Left ventricle myocardium inferior (tissue), 1 donor: Measurements from ENCODE around the gene NUS1. TPM values are rescaled to one million over a fixed set of nuclear protein-coding genes. Genes with fewer than 3 reads are reported as not detected.
"Not testable (repeated sequence)": the region's sequence is repeated elsewhere in the genome, so short reads cannot be mapped to it uniquely, and the experiment has no call there.

Experiments
- DNase-seq: peaks from one replicate; pipeline ENCODE4 v3.0.0-alpha.2; 2020
- H3K27ac ChIP-seq: fragments of 200-600 bp; replicated peaks from 2 replicates; pipeline ENCODE4 v1.8.0; 2021
- H3K27me3 ChIP-seq: fragments of 200-600 bp; 2 replicates; pipeline ENCODE4 v1.8.0; 2021; ENCODE audit warnings: low read depth
- H3K36me3 ChIP-seq: fragments of 200-600 bp; 2 replicates; pipeline ENCODE4 v1.8.0; 2021
- H3K4me1 ChIP-seq: fragments of 200-600 bp; 2 replicates; pipeline ENCODE4 v1.8.0; 2021
- H3K4me3 ChIP-seq: fragments of 200-600 bp; 2 replicates; pipeline ENCODE4 v1.8.0; 2021; ENCODE audit warnings: mild to moderate bottlenecking, moderate library complexity
- H3K9me3 ChIP-seq: fragments of 200-600 bp; replicated peaks from 2 replicates; pipeline ENCODE4 v1.8.0; 2021
- intact Hi-C: fragments of 100-400 bp; cut with micrococcal nuclease; formaldehyde crosslinking; loops from one replicate; pipeline ENCODE4 v1.11.0; 2022
- total RNA-seq: library from RNA; stranded (reverse); fragmentation: NEBNext Ultra II Directional; extraction: Animal tissue kit (Norgen Biotek cat#: 25700); gene quantifications from one replicate; pipeline ENCODE4 v1.2.1, GENCODE V29; 2021
- TF ChIP-seq, protein P1 (sequence below): fragments of 200-600 bp; IDR thresholded peaks from 2 replicates; pipeline ENCODE4 v1.8.0; 2021; ENCODE audit warnings: antibody characterized with exemption, mild to moderate bottlenecking, borderline replicate concordance
- donor health status: DM: no; HTN: yes; CAD: no; lungs with severe emphysema.

The NUS1 gene
- total RNA-seq, 1 donor from 2014 or later, result 14.5 TPM

DNA sequence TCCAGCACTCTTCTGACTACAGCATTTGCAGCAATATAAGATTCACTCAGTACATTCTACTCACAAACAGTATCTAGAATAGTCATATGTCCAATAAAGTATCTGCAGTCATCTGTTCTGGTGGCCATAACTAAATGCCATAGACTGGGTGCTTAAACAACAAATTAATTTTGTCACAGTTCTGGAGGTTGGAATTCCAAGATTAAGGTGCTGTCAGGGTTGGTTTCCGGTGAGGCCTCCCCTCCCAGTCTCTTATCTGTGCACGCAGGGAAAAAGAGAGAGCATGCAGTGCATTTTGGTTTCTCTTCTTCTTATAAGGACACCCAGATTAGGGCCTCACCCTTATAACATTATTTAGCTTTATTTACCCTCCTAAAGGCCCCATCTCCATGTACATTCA is 21.3 kb upstream of the NUS1 start:
- DNase-seq, result no peak
- TF ChIP-seq, protein P1, sequence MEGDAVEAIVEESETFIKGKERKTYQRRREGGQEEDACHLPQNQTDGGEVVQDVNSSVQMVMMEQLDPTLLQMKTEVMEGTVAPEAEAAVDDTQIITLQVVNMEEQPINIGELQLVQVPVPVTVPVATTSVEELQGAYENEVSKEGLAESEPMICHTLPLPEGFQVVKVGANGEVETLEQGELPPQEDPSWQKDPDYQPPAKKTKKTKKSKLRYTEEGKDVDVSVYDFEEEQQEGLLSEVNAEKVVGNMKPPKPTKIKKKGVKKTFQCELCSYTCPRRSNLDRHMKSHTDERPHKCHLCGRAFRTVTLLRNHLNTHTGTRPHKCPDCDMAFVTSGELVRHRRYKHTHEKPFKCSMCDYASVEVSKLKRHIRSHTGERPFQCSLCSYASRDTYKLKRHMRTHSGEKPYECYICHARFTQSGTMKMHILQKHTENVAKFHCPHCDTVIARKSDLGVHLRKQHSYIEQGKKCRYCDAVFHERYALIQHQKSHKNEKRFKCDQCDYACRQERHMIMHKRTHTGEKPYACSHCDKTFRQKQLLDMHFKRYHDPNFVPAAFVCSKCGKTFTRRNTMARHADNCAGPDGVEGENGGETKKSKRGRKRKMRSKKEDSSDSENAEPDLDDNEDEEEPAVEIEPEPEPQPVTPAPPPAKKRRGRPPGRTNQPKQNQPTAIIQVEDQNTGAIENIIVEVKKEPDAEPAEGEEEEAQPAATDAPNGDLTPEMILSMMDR, result no peak
- H3K36me3 ChIP-seq, result no peaks in the 10 kb centered on the region
- H3K9me3 ChIP-seq, result peaks cover 23% of the 10 kb centered on the region
- H3K4me1 ChIP-seq, result no peaks in the 10 kb centered on the region
- H3K27me3 ChIP-seq, result no peaks in the 10 kb centered on the region
- intact Hi-C loops, result no loop called here
- no peak overlapping the region for H3K27ac ChIP-seq
- no peak overlapping the region for H3K4me3 ChIP-seq

DNA sequence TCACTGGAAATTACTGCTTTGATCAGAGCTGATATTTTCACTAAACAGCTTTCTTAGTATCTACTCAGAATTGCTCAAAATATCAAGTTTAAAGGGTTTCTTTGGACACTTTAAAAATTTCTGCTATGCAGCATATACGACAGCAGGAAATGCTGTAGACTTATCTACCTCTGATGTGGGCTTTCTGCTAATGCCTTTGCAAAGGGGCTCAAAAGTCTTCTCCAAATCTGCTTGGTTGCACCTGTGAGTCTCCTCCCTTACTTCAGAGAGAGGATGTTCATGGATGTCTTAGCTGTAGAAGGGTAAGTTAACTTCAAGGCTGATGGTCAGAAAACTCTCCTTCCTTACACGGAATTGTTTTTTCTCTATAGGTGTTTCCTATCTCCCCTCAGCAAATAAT is 19.9 kb upstream of the NUS1 start:
- no peak overlapping the region for H3K4me3 ChIP-seq
- DNase-seq, result no peak
- no peaks in the 10 kb centered on the region for H3K36me3 ChIP-seq
- H3K27ac ChIP-seq, result no peak overlapping the region
- intact Hi-C loops, result no loop called here
- TF ChIP-seq, protein P1, result no peak
- no peaks in the 10 kb centered on the region for H3K27me3 ChIP-seq
- H3K9me3 ChIP-seq, result peaks cover 9% of the 10 kb centered on the region
- no peaks in the 10 kb centered on the region for H3K4me1 ChIP-seq

DNA sequence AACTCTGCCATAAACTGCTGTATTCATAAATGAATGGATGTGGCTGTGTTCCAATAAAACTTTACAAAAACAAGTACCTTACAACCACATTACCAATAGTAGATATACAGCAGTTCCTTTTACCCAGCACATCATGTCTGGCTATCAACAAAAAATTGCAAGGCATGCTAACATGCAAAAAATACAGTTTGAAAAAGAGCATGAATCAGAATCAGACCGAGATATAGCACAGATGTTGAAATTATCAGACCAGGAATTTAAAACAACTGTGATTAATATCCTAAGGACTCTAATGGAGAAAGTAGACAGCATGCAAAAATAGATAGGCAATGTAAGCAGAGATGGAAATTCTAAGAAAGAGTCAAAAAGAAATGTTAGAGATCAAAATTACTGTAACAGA is 8.4 kb upstream of the NUS1 start:
- Histone ChIP-seq H3K9me3 (no peaks in the 10 kb centered on the region), H3K36me3 (no peaks in the 10 kb centered on the region), H3K27me3 (no peaks in the 10 kb centered on the region), H3K4me3 (no peak overlapping the region), H3K27ac (no peak overlapping the region), H3K4me1 (no peaks in the 10 kb centered on the region)
- DNase-seq, result no peak
- TF ChIP-seq, protein P1, result no peak
- intact Hi-C loops, result no loop called here

DNA sequence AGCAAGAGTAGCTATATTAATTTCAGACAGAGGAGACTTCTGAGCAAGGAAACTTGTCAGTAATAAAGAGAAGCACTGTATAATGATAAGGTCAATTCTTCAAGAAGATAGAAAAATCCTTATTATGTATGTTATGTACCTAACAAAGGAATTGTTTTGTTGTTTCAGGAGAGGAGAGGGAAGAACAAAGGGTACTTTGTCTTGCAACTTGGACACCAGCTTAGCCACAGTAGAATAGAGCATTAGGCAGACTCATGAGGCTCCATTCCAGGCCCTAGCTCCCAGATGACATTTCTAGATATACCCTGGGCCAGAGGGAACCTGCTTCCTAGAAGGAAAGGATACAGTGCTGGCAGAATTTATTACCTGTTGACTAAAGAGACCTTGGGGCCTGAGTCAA is 6.5 kb upstream of the NUS1 start:
- intact Hi-C loops, result no loop called here
- Histone ChIP-seq H3K4me1 (no peaks in the 10 kb centered on the region), H3K9me3 (no peaks in the 10 kb centered on the region), H3K4me3 (no peak overlapping the region), H3K36me3 (no peaks in the 10 kb centered on the region), H3K27ac (no peak overlapping the region), H3K27me3 (no peaks in the 10 kb centered on the region)
- TF ChIP-seq, protein P1, result no peak
- no peak for DNase-seq

DNA sequence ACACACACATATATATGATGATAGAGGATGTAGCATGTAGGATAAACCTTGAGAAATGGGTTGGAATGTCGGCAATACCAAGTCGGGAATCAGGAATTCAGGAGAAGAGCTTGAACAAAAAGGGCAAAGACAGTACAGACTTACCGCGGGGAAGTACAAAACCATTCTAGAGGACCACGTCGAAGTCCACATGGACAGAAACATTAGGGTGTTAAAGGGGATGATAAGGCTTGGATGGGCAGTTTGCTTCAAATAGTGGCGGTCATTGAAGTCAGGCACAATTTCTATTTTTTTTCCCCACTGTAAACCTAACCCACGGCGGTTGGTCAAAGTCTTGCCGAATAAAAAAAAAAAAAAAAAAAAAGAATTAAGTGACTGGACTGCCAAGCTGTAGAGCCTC is 766 bp upstream of the NUS1 start:
- DNase-seq, result no peak
- H3K9me3 ChIP-seq, result no peaks in the 10 kb centered on the region
- peaks cover 47% of the 10 kb centered on the region for H3K4me1 ChIP-seq
- H3K27ac ChIP-seq, result peak overlapping the region; percentile 84
- TF ChIP-seq, protein P1, result no peak
- H3K4me3 ChIP-seq, result peak overlapping the region; percentile 83
- intact Hi-C loops, result no loop called here
- no peaks in the 10 kb centered on the region for H3K27me3 ChIP-seq
- no peaks in the 10 kb centered on the region for H3K36me3 ChIP-seq

DNA sequence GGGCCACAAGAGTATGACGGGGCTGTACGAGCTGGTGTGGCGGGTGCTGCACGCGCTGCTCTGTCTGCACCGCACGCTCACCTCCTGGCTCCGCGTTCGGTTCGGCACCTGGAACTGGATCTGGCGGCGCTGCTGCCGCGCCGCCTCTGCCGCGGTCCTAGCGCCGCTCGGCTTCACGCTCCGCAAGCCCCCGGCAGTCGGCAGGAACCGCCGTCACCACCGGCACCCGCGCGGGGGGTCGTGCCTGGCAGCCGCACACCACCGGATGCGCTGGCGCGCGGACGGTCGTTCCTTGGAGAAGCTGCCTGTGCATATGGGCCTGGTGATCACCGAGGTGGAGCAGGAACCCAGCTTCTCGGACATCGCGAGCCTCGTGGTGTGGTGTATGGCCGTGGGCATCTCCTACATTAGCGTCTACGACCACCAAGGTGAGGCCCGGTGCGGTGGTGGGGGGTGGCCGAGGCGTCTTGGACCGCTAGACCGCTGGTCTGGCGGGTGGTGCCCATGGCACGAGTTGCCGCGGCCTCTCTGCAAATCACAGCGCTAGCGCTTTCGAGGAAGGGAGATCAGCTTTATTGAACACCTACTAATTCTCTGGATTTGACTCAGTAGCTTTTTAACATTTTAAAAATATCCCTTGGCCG is 511 bp downstream of the NUS1 start:
- DNase-seq, intact Hi-C loops, H3K27me3 ChIP-seq, H3K36me3 ChIP-seq: not testable (repeated sequence)
- H3K9me3 ChIP-seq, result peaks cover 10% of the 10 kb centered on the region
- peaks cover 60% of the 10 kb centered on the region for H3K4me1 ChIP-seq
- peak overlapping the region; percentile 84 for H3K27ac ChIP-seq
- H3K4me3 ChIP-seq, result peak overlapping the region; percentile 83
